Activated CD4-positive, alpha-beta memory T cell treated with anti-CD3 and anti-CD28 coated beads for 36 hours (primary cell): ENCODE data around the gene GRID2IP. TPM values are rescaled to one million over a fixed set of nuclear protein-coding genes. Genes with fewer than 3 reads are reported as not detected.

Experiments
- CTCF ChIA-PET: fragments of 350-600 bp; sonication (Branson Sonifier 250); formaldehyde crosslinking; loops from one replicate; lab custom pipeline; 2021; ENCODE audit warnings: antibody characterized with exemption, inconsistent platforms; lab: Charles Lee
- POLR2A ChIA-PET: fragments of 350-600 bp; sonication (Branson Sonifier 250); formaldehyde crosslinking; loops from one replicate; lab custom pipeline; 2021; ENCODE audit warnings: antibody characterized with exemption; lab: Charles Lee
- DNase-seq: peaks from one replicate; pipeline ENCODE4 v3.0.0-alpha.2; 2020
- H3K27ac Mint-ChIP-seq: one replicate; pipeline ENCODE4 v1.8.0; 2021; ENCODE audit warnings: mixed read lengths
- H3K27me3 Mint-ChIP-seq: one replicate; pipeline ENCODE4 v1.8.0; 2021; ENCODE audit warnings: mixed read lengths
- H3K36me3 Mint-ChIP-seq: one replicate; pipeline ENCODE4 v1.8.0; 2021; ENCODE audit warnings: mixed read lengths
- H3K4me1 Mint-ChIP-seq: one replicate; pipeline ENCODE4 v1.8.0; 2021; ENCODE audit warnings: low read depth, mixed read lengths
- H3K4me3 Mint-ChIP-seq: one replicate; pipeline ENCODE4 v1.8.0; 2021; ENCODE audit warnings: mild to moderate bottlenecking, mixed read lengths
- H3K9me3 Mint-ChIP-seq: one replicate; pipeline ENCODE4 v1.8.0; 2021; ENCODE audit warnings: mixed read lengths
- intact Hi-C: fragments of 100-400 bp; cut with micrococcal nuclease; formaldehyde crosslinking; loops from one replicate; pipeline ENCODE4 v1.15.1; 2023
- total RNA-seq, 2 experiments: library from RNA; stranded (reverse); gene quantifications; one replicate each; pipeline ENCODE4 v1.2.3, GENCODE V29; 2021

The GRID2IP gene
- total RNA-seq, 2 experiments from 2014 or later = 0.19 to 0.21 TPM

GRCh38 chr7:6496842-6497636 is 54.2 kb downstream of the GRID2IP start:
- ChIA-PET POLR2A (no interaction called here), CTCF (no interaction called here)
- intact Hi-C loops = no loop called here
- no peak for DNase-seq
- Mint-ChIP-seq H3K9me3 (no peaks in the 10 kb centered on the region), H3K36me3 (no peaks in the 10 kb centered on the region), H3K4me3 (no peak overlapping the region), H3K4me1 (no peaks in the 10 kb centered on the region), H3K27ac (no peak overlapping the region), H3K27me3 (no peaks in the 10 kb centered on the region)

- no peaks in the 10 kb centered on the region for H3K9me3 Mint-ChIP-seq
- no peaks in the 10 kb centered on the region for H3K4me1 Mint-ChIP-seq
- no peaks in the 10 kb centered on the region for H3K36me3 Mint-ChIP-seq
- no peaks in the 10 kb centered on the region for H3K27me3 Mint-ChIP-seq
- CTCF ChIA-PET = no interaction called here
- no peak overlapping the region for H3K27ac Mint-ChIP-seq
- POLR2A ChIA-PET = no interaction called here
- intact Hi-C loops = no loop called here
- H3K4me3 Mint-ChIP-seq = no peak overlapping the region
- no peak for DNase-seq
Measured at GRCh38 chr7:6495597-6496262, 55.5 kb downstream of the GRID2IP start.

GRCh38 chr7:6494365-6494764 is 56.9 kb downstream of the GRID2IP start:
- Mint-ChIP-seq H3K4me1 (no peaks in the 10 kb centered on the region), H3K27ac (no peak overlapping the region), H3K27me3 (no peaks in the 10 kb centered on the region), H3K9me3 (no peaks in the 10 kb centered on the region), H3K4me3 (no peak overlapping the region), H3K36me3 (no peaks in the 10 kb centered on the region)
- ChIA-PET POLR2A (no interaction called here), CTCF (no interaction called here)
- DNase-seq = no peak
- intact Hi-C loops = no loop called here

GRCh38 chr7:6491194-6491593 is 60.1 kb downstream of the GRID2IP start:
- CTCF ChIA-PET = interaction anchor here (1.3 kb wide), 2 partner anchors 24 to 25 kb away, joined by 4 to 5 read pairs; no protein-coding TSS in a partner anchor
- intact Hi-C loops = no loop called here

GRCh38 chr7:6489612-6490011 is 61.6 kb downstream of the GRID2IP start:
- DNase-seq = no peak
- peaks cover 3% of the 10 kb centered on the region for H3K4me1 Mint-ChIP-seq
- H3K9me3 Mint-ChIP-seq = no peaks in the 10 kb centered on the region
- POLR2A ChIA-PET = no interaction called here
- CTCF ChIA-PET = no interaction called here
- H3K36me3 Mint-ChIP-seq = no peaks in the 10 kb centered on the region
- H3K4me3 Mint-ChIP-seq = no peak overlapping the region
- H3K27me3 Mint-ChIP-seq = no peaks in the 10 kb centered on the region
- intact Hi-C loops = no loop called here
- no peak overlapping the region for H3K27ac Mint-ChIP-seq

More at GRCh38 chr7:6491194-6491593, 60.1 kb downstream of the GRID2IP start:
- Mint-ChIP-seq H3K9me3 (no peaks in the 10 kb centered on the region), H3K27ac (no peak overlapping the region), H3K36me3 (no peaks in the 10 kb centered on the region), H3K27me3 (no peaks in the 10 kb centered on the region), H3K4me3 (no peak overlapping the region), H3K4me1 (no peaks in the 10 kb centered on the region)
- no peak for DNase-seq
- POLR2A ChIA-PET = no interaction called here

- CTCF ChIA-PET = no interaction called here
- Mint-ChIP-seq H3K36me3 (peaks cover 8% of the 10 kb centered on the region), H3K4me1 (peaks cover 10% of the 10 kb centered on the region)
Measured at GRCh38 chr7:6487184-6487545, 64.1 kb downstream of the GRID2IP start.

GRCh38 chr7:6486438-6487183 is 64.7 kb downstream of the GRID2IP start:
- DNase-seq = no peak
- H3K36me3 Mint-ChIP-seq = peaks cover 11% of the 10 kb centered on the region
- POLR2A ChIA-PET = no interaction called here
- H3K27me3 Mint-ChIP-seq = no peaks in the 10 kb centered on the region
- no peak overlapping the region for H3K27ac Mint-ChIP-seq
- no peak overlapping the region for H3K4me3 Mint-ChIP-seq
- H3K9me3 Mint-ChIP-seq = no peaks in the 10 kb centered on the region
- peaks cover 13% of the 10 kb centered on the region for H3K4me1 Mint-ChIP-seq
- intact Hi-C loops = no loop called here
- CTCF ChIA-PET = no interaction called here

More at GRCh38 chr7:6487184-6487545, 64.1 kb downstream of the GRID2IP start:
- no peaks in the 10 kb centered on the region for H3K9me3 Mint-ChIP-seq
- DNase-seq = no peak
- no peaks in the 10 kb centered on the region for H3K27me3 Mint-ChIP-seq
- H3K4me3 Mint-ChIP-seq = no peak overlapping the region
- H3K27ac Mint-ChIP-seq = no peak overlapping the region
- POLR2A ChIA-PET = no interaction called here
- intact Hi-C loops = no loop called here

GRCh38 chr7:6482743-6483119 is 68.5 kb downstream of the GRID2IP start:
- H3K4me3 Mint-ChIP-seq = peak overlapping the region; percentile 95
- no peaks in the 10 kb centered on the region for H3K27me3 Mint-ChIP-seq
- peaks cover 22% of the 10 kb centered on the region for H3K36me3 Mint-ChIP-seq
- no peaks in the 10 kb centered on the region for H3K9me3 Mint-ChIP-seq
- intact Hi-C loops = no loop called here
- peak overlapping the region; percentile 91 for H3K27ac Mint-ChIP-seq
- peaks cover 47% of the 10 kb centered on the region for H3K4me1 Mint-ChIP-seq
- CTCF ChIA-PET = interaction anchor here (1.1 kb wide), 1 partner anchor 19 kb away, joined by 3 read pairs; no protein-coding TSS in a partner anchor
- POLR2A ChIA-PET = no interaction called here
- no peak for DNase-seq

- Mint-ChIP-seq H3K27me3 (no peaks in the 10 kb centered on the region), H3K27ac (peak overlapping the region; percentile 23), H3K36me3 (peaks cover 22% of the 10 kb centered on the region), H3K4me3 (peak overlapping the region; percentile 95), H3K9me3 (no peaks in the 10 kb centered on the region), H3K4me1 (peaks cover 51% of the 10 kb centered on the region)
- intact Hi-C loops = no loop called here
- POLR2A ChIA-PET = no interaction called here
- CTCF ChIA-PET = interaction anchor here (1.1 kb wide), 1 partner anchor 19 kb away, joined by 3 read pairs; no protein-coding TSS in a partner anchor
- DNase-seq = no peak
Measured at GRCh38 chr7:6482307-6482706, 69.0 kb downstream of the GRID2IP start.

- DNase-seq = no peak
- H3K9me3 Mint-ChIP-seq = no peaks in the 10 kb centered on the region
- ChIA-PET CTCF (no interaction called here), POLR2A (no interaction called here)
- H3K36me3 Mint-ChIP-seq = peaks cover 22% of the 10 kb centered on the region
- H3K27me3 Mint-ChIP-seq = no peaks in the 10 kb centered on the region
- peak overlapping the region; percentile 45 for H3K4me3 Mint-ChIP-seq
- intact Hi-C loops = no loop called here
- H3K4me1 Mint-ChIP-seq = peaks cover 59% of the 10 kb centered on the region
- H3K27ac Mint-ChIP-seq = peak overlapping the region; percentile 42
Measured at GRCh38 chr7:6481445-6481844, 69.8 kb downstream of the GRID2IP start.

GRCh38 chr7:6480323-6480660 is 71.0 kb downstream of the GRID2IP start:
- Mint-ChIP-seq H3K36me3 (peaks cover 22% of the 10 kb centered on the region), H3K4me3 (no peak overlapping the region), H3K4me1 (peaks cover 70% of the 10 kb centered on the region), H3K27ac (peak overlapping the region; percentile 2), H3K27me3 (no peaks in the 10 kb centered on the region), H3K9me3 (no peaks in the 10 kb centered on the region)
- POLR2A ChIA-PET = no interaction called here
- intact Hi-C loops = no loop called here
- CTCF ChIA-PET = interaction anchor here (0.8 to 1.4 kb wide), 2 partner anchors 36 to 43 kb away, joined by 3 to 5 read pairs; no protein-coding TSS in a partner anchor
- DNase-seq = no peak

GRCh38 chr7:6479067-6479466 is 72.2 kb downstream of the GRID2IP start:
- H3K27me3 Mint-ChIP-seq = no peaks in the 10 kb centered on the region
- POLR2A ChIA-PET = interaction anchor here (0.6 to 1.4 kb wide), 2 partner anchors 31 to 137 kb away, joined by 4 read pairs; no protein-coding TSS in a partner anchor
- peaks cover 24% of the 10 kb centered on the region for H3K36me3 Mint-ChIP-seq
- no peaks in the 10 kb centered on the region for H3K9me3 Mint-ChIP-seq
- intact Hi-C loops = no loop called here
- peak overlapping the region; percentile 67 for H3K27ac Mint-ChIP-seq
- H3K4me1 Mint-ChIP-seq = peaks cover 72% of the 10 kb centered on the region
- DNase-seq = peak; percentile 39
- no peak overlapping the region for H3K4me3 Mint-ChIP-seq
- CTCF ChIA-PET = interaction anchor here (0.7 kb wide), 1 partner anchor 111 kb away, joined by 3 read pairs; the partner anchor contains the start of gene INTS15
